ENCODE data around the gene PIPOX.

Gene PIPOX

DNA sequence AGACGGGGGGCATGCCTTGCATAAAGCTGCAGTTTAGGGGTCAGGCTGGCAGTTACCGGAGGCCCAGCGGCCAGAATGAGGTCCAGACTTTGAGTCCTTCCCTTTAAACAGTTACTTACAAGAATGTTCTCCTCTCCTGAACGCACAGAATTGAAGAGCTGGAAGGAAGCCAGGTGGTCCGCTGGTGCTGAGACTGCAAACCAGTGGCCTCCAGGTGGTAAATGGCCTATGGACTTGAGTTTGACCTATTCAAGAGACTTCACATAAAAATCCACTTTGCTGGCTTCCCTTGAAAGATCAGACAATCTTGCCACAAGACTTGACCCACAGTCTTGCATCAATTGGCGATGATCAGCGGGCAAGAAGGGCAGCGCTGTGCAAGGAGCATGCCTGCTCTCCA lies 22.4 kb upstream of the PIPOX start:
- DNase-seq, result no peak

GRCh38 chr17:29021226-29021625 lies 21.7 kb upstream of the PIPOX start:
- no peak for DNase-seq

DNA sequence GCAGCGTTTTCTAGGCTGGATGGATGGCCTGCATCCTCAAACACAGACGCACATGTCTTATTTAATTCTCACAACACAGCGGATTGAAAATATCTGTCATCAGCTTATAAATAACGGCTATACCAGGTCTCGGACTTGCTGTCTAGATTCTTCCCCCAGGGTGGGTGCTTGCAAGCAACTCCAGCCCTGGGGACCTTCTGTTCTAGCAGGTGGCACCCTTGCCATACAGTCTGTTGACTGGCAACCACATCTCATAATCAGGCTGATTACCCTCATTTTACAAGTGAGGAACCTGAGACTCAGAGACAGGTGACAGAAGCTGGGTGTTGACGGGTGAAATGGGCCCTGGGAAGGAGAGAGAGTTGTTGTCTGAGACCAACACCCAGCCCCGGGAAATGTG lies 20.9 kb upstream of the PIPOX start:
- no peak for DNase-seq

DNA sequence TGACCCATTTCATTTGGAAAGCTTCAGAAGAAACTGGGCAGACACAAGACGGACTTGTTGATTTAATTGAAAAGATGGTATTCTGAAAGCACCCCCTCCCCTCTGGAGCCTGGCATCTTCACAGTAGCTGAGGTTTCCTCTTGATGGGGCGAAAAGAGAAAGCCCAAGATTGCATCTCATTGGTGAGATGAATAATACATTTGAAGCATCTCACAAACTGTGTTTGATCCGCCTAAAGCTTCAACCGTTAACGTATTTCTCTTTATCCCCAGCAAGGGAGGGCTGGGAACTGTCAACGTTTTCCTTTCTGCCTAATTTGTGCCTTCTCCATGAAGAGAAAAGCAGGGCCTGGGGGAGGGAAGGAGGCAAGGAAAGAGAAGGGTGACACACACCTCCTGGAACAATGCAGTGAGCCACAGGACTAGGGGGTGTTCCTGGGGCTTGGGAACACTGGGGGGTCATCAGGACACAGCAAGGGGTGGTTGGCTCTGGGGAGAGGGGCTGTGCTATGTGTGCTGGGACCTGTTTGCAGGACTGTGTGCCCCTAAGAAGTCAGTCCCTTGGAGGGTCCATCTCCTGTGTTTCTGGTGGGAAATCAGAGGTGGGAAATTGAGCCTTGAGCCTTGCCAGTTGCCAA lies 18.5 kb upstream of the PIPOX start:
- DNase-seq, result no peak

- no peak for DNase-seq
Measured at GRCh38 chr17:29031488-29031887, 11.5 kb upstream of the PIPOX start.

DNA sequence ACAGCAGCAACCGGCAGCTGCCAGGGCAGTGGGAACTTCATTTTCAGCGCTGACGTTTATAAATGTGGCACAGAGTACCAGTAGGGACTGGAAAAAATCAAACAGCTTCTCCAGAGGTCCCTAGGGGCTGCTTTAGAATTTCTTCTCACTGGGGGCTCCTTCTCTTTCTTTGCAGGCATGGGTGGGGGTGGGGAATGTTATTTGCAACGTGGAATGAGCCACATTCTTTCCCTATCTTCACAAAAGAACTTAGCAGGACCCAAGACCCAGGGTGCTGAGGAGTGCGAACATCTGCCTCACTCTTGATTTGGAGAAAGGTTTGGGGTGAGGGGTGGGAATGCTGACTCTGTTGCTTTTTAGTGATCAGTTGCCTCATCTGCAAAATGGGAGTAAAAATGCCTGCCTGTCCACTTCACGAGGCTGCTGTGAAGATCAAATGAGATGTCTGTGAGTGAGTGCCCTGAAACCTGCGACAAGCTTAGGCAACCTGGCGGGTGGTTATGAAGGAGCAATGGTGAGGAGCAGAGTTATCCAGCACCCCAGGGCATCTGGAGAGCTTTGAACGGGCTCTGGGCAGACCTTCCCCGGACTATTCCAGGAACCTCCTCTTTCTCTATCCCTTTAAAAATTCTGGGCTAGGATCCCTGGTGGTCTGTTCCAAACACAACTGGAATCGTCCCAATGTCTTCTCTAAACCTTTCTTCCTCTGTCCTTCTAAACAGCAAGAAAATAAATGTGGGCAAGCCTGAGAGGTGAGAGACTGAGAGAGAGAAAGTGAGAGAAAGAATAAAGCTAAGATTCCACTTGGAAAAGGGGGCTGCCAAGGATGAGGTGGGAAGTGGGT lies 10.7 kb upstream of the PIPOX start:
- DNase-seq, result no peak

- no peak for DNase-seq
Measured at GRCh38 chr17:29032857-29033197, 10.1 kb upstream of the PIPOX start.

GRCh38 chr17:29034510-29034909 lies 8.4 kb upstream of the PIPOX start:
- DNase-seq, result no peak

DNA sequence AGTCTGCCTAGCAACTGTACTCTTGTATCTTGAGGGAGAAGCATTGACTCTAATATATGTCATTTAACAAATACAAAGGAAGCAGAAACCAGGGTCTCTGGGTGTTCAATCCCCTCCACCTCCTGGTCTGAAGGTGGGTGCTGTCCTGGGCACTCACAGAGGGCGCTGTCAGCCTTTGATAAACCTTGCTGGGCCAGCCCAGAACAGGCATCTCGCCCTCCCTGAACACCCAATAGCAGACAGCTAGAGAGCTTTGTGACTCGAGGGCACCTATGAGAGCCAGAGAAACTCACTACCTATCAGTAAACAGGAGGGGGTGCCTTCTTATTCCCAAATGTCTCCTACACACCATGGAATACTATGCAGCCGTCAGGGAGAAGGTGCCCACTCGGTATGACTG lies 6.4 kb upstream of the PIPOX start:
- no peak for DNase-seq

DNA sequence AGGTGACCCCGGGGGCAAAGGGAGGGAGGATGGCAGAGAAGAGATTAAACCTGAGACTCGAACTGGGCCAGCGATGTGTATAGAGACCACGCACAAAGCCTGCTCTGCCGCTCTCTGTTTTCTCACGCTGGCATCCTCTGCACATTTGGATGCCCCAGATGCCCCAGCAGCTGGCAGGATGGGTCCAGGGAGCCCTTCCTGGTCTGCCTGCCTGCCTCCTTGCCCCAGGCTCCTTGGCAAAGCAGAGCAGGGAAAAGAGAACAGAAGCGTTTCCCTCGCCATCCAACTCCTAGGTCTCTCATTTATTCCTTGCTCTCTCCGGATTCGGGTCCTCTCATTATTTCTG lies 5.2 kb upstream of the PIPOX start:
- DNase-seq, result no peak

DNA sequence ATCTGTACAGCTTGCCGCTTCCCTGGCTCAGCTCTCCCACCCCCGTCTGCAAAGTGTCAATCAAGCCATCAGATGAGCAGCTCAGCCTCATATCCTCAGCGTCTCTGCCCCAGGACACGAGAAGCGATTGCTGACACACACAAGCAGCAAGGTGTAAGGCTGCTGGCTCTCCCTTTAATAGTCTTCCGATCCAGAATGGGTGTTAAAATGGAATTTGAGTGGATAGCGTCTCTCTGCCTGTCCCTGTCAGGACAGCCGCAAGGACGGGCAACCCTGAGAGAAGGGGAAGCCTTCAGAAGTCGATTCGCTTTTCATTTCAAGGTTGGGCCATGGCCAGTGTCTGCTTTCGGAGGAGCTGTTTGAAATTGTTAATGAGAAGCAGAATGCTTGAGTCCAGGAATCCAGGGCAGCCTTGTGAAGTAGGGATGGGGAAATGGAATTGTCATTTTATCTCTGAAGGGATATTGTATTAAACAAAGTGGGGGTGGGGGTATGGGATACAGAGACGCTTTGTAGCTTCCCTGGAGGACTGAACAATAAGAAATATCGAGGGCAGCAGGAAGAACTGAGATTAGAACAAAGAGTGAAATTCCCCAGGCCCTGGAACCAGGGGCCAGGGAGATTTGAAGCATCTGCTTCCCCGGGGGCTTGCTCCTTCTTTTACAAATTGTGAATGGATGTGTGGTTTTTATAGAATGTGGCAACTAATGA lies 4.7 kb upstream of the PIPOX start:
- DNase-seq, result no peak

DNA sequence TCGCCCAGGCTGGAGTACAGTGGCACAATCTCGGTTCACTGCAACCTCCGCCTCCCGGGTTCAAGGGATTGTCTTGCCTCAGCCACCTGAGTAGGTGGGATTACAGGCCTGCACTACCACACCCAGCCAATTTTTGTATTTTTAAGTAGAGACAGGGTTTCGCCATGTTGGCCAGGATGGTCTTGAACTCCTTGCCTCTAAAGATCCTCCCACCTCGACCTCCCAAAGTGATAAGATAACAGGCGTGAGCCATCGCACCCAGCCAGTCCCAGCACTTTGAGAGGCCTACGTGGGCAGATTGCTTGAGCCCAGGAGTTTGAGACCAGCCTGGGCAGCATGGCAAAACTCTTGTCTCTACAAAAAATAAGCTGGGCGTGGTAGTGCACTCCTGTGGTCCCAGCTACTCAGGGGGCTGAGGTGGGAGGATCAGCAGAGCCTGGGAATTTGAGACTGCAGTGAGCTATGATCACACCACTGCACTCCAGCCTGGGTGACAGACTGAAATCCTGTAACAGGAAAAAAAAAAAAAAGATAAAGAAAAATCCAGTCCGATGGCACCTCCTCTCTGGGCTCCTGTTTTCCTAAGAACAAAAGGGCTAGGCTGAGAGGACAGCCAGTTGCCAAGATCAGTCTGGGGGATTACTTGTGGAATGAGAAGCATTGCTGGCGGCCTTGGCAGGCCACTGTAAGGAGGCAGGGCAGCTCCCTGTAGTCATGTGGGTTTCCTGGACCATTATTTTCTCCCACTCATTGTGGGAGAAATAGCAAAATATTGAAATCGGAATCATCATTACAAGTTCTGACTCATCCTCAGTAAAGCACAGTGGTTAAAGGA lies 3.0 kb upstream of the PIPOX start:
- no peak for DNase-seq

GRCh38 chr17:29041091-29041490 lies 1.9 kb upstream of the PIPOX start:
- DNase-seq, result no peak

GRCh38 chr17:29041571-29041970 lies 1.4 kb upstream of the PIPOX start:
- no peak for DNase-seq

DNA sequence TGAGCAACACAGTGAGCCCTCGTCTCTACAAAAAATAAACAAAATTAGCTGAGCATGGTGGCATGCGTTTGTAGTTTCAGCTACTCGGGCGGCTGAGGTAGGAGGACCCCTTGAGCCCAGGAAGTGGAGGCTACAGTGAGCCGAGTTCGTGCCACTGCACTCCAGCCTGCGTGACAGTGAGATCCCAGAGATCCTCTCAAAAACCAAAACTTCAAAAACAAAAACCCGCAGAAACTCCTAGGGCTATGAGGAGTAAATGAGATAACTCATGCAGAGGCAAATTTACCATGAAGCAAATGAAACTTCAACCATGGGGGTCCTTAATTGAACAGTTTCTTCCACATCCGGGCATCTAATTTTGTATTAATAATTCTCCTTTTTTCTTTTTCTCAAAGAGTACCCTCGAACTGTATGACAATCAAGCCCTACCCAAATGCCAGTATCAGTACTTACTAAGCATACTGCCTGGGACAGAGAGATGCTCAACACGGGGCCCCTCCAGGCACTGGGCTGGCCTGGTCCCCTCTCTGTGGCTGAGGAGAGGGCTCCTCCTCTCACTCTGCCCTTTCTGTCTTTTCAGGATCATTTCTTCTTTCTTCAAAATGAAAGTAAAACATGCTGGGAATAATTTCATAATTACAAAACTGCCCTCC lies 789 bp upstream of the PIPOX start:
- DNase-seq, result no peak

GRCh38 chr17:29043539-29044145 lies 701 bp downstream of the PIPOX start:
- no peak for DNase-seq

DNA sequence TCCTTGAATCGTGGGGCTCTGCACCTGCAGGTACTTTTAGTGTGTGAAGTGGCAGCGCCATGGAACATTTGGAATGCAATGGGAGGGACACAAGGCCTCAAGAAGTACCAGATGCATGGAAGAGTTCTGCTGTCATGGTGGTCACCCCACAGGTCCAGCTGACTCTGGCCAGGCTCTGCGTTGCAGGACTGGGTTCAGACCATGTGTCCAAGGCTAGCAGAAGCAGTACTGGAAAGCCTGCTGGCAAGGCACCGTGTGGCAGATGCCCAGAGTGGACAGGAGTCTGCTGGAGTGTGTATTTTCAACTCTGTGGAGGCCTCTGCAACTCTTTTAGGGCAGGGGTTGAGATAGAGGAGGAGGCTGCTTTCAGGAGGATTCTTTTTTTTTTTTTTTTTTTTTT lies 2.1 kb downstream of the PIPOX start:
- DNase-seq, result no peak

DNA sequence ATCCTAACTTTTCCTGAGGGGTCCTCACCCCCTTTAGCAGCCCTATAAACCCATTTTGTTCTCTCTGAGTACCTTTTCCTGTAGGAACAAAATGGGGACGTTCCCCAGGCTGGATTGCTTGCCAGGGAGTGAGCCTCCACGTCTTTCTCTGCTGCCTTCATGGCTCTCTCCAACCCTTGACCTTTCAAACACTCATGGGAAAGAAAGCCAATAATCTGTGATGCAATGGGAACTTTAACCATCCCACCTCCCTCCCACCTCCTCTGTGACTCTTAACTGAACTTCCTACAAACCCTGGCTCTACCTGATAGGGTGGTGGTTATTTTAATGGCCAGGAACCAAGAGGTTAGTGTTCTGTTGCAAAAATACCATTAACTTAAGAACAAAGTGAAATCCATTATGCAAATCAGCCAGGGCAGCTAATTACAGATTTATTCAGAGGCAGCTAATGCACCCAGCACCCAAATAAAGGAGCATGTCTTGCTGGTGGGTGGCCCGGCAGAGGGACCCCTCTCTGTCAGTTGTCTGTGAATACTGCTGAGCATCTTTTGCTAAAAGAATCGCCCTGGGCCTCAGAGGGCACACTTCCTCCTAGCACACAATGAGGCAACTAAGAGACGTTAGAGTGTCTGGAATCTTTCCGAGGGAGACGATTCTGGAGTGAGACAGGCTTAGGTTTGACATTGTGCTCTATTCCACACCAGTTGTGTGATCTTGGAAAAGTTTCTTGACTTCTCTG lies 3.0 kb downstream of the PIPOX start:
- no peak for DNase-seq

- no peak for DNase-seq
Measured at GRCh38 chr17:29046473-29046839, 3.5 kb downstream of the PIPOX start.

DNA sequence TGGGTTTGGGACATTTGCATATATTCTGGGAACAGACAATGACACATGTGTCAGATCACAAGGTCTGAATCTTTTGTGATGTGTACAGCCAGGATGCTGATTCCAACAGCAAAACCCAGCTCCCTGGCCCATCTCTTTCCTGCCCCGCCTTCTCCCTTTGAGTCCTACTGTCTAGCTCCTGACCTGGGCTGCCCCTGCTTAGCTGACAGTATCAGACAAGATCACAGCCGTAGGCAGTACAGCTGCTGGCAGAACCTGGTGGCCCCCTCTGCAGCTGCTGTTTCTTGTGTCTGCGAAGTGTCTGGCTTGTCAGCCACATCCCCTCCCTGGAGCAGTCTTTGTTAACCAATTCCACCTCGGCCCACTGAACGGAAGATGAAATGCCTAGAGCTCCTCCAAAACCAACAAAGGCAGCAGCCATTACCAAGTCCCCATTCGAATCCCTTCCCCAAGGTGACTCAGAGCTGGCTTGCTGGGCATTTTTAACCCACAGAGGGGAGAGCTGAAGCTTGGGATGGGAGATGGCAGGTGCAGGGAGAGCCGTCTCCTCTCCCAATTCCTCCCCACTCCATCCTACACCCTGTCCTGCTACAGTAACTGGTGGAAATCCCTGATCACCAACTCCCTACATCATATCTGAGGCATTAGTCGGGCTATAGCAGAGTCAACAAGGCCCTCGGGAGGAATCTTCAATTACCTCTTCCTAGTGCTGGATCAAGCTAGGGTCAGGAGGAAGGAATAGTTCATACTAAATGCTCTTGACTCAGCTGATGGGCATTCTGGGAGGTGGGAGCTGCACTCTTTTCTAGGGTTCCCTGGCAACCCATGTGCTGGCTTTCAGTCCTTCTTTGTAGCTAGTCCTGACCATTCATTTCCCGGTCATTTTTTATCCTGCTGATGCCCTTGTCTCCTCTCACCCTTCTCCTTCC lies 5.8 kb downstream of the PIPOX start:
- no peak for DNase-seq

All from activated CD4-positive, alpha-beta T cell treated with anti-CD3 and anti-CD28 coated beads, Interleukin-2, amount 50 U/mL, for 1 hour (primary cell).